GM18508 (cell line): ENCODE measurements around the gene ATG5.

ENCODE experiments used
- ATAC-seq: cut with Tn5 transposase; IDR thresholded peaks from one replicate; pipeline ENCODE4 v1.9.1; 2021; ENCODE audit warnings: moderate number of reproducible peaks; ENCODE audit not compliant: insufficient read depth, unreplicated experiment

ATG5 gene

GRCh38 chr6:106136845-106137244 lies 188.7 kb downstream of the ATG5 start:
- no peak for ATAC-seq

GRCh38 chr6:106135911-106136571 lies 189.5 kb downstream of the ATG5 start:
- ATAC-seq = no peak

- ATAC-seq = no peak
Measured at GRCh38 chr6:106134906-106135634, 190.5 kb downstream of the ATG5 start.
